ENCODE measurements around the gene RTN4RL1.

The RTN4RL1 gene

GRCh38 chr17:2061441-2061958, 36.4 kb upstream of the RTN4RL1 start:
- TF ChIP-seq CTCF (IDR thresholded peaks at IDR 0.05; ENCODE audit: insufficient read depth, low read length, missing control alignments) = no peak
- no peak overlapping the region for H3K4me3 ChIP-seq (ENCODE audit: low read depth, low read length)
- no peak for DNase-seq (ENCODE audit: low read depth, low spot score)
- ChIA-PET CTCF (interaction anchor here (1.0 to 8.9 kb wide), 2 partner anchors 184 to 222 kb away, joined by 3 to 80 read pairs; no protein-coding TSS in a partner anchor), POLR2A (no interaction called here)

GRCh38 chr17:2060681-2061440, 35.7 kb upstream of the RTN4RL1 start:
- CTCF ChIA-PET = interaction anchor here (1.2 to 8.5 kb wide), 6 partner anchors 11 to 222 kb away, joined by 4 to 348 read pairs (median 12); no protein-coding TSS in a partner anchor
- DNase-seq (ENCODE audit: low read depth, low spot score) = no peak
- POLR2A ChIA-PET = no interaction called here
- no peak overlapping the region for H3K4me3 ChIP-seq (ENCODE audit: low read depth, low read length)
- no peak for TF ChIP-seq CTCF (IDR thresholded peaks at IDR 0.05; ENCODE audit: insufficient read depth, low read length, missing control alignments)

- POLR2A ChIA-PET = interaction anchor here (2.5 kb wide), 1 partner anchor 121 kb away, joined by 8 read pairs; no protein-coding TSS in a partner anchor
- TF ChIP-seq CTCF (IDR thresholded peaks at IDR 0.05; ENCODE audit: insufficient read depth, low read length, missing control alignments) = no peak
- CTCF ChIA-PET = interaction anchor here (0.7 to 8.5 kb wide), 9 partner anchors 6 to 226 kb away, joined by 3 to 348 read pairs (median 7); no protein-coding TSS in a partner anchor
- no peak overlapping the region for H3K4me3 ChIP-seq (ENCODE audit: low read depth, low read length)
- no peak for DNase-seq (ENCODE audit: low read depth, low spot score)
These were observed 35.2 kb upstream of the RTN4RL1 start for GRCh38 chr17:2060385-2060658.

GRCh38 chr17:2059547-2060384, 34.6 kb upstream of the RTN4RL1 start:
- CTCF ChIA-PET = interaction anchor here (0.7 to 8.5 kb wide), 15 partner anchors 7 to 277 kb away, joined by 3 to 348 read pairs (median 7); partner anchors contain the start of gene TSR1
- no peak for DNase-seq (ENCODE audit: low read depth, low spot score)
- TF ChIP-seq CTCF (IDR thresholded peaks at IDR 0.05; ENCODE audit: insufficient read depth, low read length, missing control alignments) = no peak
- POLR2A ChIA-PET = interaction anchor here (1.8 to 2.5 kb wide), 3 partner anchors 122 to 185 kb away, joined by 6 to 11 read pairs (median 8); no protein-coding TSS in a partner anchor
- no peak overlapping the region; the same call in 1 of the 2 replicates for H3K4me3 ChIP-seq (ENCODE audit: low read depth, low read length)

- ChIA-PET POLR2A (interaction anchor here (0.6 to 4.8 kb wide), 7 partner anchors 9 to 186 kb away, joined by 3 to 38 read pairs (median 6); no protein-coding TSS in a partner anchor), CTCF (interaction anchor here (0.8 to 8.5 kb wide), 23 partner anchors 8 to 278 kb away, joined by 3 to 348 read pairs (median 5); partner anchors contain the start of gene TSR1)
- peak; percentile 85 for TF ChIP-seq CTCF (IDR thresholded peaks at IDR 0.05; ENCODE audit: insufficient read depth, low read length, missing control alignments)
- DNase-seq (ENCODE audit: low read depth, low spot score) = no peak
- H3K4me3 ChIP-seq (ENCODE audit: low read depth, low read length) = no peak overlapping the region; the same call in none of the 2 replicates
These were observed 33.7 kb upstream of the RTN4RL1 start for GRCh38 chr17:2058586-2059546.

Measured in AG04449 (cell line).